Lower leg skin (tissue), 4 donors: ENCODE results near the gene HRH1. TPM values are rescaled to one million over a fixed set of nuclear protein-coding genes. Genes with fewer than 3 reads are reported as not detected.

Experiments used
- DNase-seq, 2 donors: peaks; one replicate each; pipeline ENCODE4 v3.0.0-alpha.2; 2019; ENCODE audit warnings: low spot score in 2 of 2
- H3K4me3 ChIP-seq: fragments of 200-600 bp; sonication (generic); 2 replicates; pipeline ENCODE4 v1.5.1; 2017; ENCODE audit warnings: mild to moderate bottlenecking, low read depth; ENCODE audit not compliant: poor library complexity, severe bottlenecking
- POLR2A ChIP-seq, 2 donors: fragments of 450-650 bp; IDR thresholded peaks; one replicate each; pipeline ENCODE4 v1.6.1; 2016 to 2017; ENCODE audit warnings: antibody characterized with exemption in 2 of 2, mild to moderate bottlenecking in 1 of 2, moderate library complexity in 1 of 2
- WGBS, 2 donors: methylation state at CpG; one replicate each; pipeline ENCODE4 v1.1.5; 2018; 5-methylcytosine and 5-hydroxymethylcytosine counted together
- intact Hi-C: fragments of 100-400 bp; cut with DNase I; formaldehyde crosslinking; loops from one replicate; pipeline ENCODE4 v1.15.0; 2023; ENCODE audit warnings: low total_unique reads
- total RNA-seq, 4 donors: library from RNA; depleted of rRNA; stranded (reverse); fragments of >200 nt; gene quantifications; one replicate each; pipeline ENCODE4 v1.1.0, GENCODE V29; 2016
- TF ChIP-seq, protein P1 (sequence below), 3 donors: fragments of 450-650 bp; IDR thresholded peaks; one replicate each; pipeline ENCODE4 v1.5.1; 2016; ENCODE audit warnings: antibody characterized with exemption in 3 of 3, mild to moderate bottlenecking in 3 of 3, moderate library complexity in 2 of 3

Gene HRH1
- total RNA-seq, 4 donors from 2014 or later, result 6.4 to 19.8 (median 10.1) TPM

DNA sequence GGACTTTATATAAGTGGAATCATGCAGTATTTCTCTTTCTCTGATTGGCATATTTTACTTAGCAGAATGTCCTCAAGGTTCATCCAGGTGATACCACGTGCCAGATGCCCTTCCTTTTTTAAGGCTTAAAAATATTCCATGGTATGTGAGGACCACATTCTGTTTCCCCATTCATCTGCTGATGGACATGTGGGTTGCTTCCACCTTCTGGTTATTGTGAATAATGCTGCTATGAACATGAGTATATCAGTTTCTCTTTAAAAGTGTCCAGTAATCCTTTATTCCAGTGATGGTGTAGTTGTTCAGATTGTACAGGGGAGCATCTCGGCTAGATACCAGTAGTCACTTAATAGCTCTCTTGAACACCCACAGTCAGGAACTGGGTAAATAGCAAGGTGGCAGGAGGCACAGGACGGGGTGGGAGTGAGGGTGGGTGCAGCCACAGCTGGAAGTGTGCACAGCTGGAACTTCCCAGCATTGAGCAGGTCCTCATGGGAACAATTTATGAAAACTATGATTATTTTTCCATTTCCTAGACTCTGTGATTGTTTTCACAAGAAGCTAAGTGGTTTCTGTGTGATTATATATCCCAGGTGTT lies 67.6 kb downstream of the HRH1 start:
- TF ChIP-seq, protein P1, sequence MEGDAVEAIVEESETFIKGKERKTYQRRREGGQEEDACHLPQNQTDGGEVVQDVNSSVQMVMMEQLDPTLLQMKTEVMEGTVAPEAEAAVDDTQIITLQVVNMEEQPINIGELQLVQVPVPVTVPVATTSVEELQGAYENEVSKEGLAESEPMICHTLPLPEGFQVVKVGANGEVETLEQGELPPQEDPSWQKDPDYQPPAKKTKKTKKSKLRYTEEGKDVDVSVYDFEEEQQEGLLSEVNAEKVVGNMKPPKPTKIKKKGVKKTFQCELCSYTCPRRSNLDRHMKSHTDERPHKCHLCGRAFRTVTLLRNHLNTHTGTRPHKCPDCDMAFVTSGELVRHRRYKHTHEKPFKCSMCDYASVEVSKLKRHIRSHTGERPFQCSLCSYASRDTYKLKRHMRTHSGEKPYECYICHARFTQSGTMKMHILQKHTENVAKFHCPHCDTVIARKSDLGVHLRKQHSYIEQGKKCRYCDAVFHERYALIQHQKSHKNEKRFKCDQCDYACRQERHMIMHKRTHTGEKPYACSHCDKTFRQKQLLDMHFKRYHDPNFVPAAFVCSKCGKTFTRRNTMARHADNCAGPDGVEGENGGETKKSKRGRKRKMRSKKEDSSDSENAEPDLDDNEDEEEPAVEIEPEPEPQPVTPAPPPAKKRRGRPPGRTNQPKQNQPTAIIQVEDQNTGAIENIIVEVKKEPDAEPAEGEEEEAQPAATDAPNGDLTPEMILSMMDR (IDR thresholded peaks at IDR 0.05), result no peak
- no peak for TF ChIP-seq POLR2A (IDR thresholded peaks at IDR 0.05)
- peak in 1 of 2 donors; percentile 39 for DNase-seq

DNA sequence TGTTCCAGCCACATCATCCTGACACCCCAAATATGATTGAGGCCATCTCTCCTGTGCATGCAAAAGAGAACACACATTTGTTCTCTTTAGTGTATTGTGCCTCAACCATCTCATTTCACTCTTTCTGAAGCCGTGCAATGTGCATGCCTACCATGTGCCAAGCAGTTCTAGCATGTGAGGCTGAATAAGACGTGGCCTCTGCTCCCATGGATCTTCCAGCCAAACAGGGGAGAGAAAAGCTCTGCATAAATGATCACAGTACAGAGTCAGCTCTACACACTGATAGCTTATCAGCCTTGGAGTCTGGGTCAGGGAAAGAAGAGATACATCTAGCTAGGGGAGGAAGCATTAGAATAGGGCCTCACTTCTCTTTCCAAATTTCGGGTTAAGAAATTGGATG lies 69.7 kb downstream of the HRH1 start:
- 91 to 93% methylated on average over 3 of the region's 3 CpGs for WGBS, 2 donors
- DNase-seq, result no peak
- no peak overlapping the region for H3K4me3 ChIP-seq
- intact Hi-C loops, result no loop called here
- no peak for TF ChIP-seq POLR2A (IDR thresholded peaks at IDR 0.05)
- TF ChIP-seq, protein P1 (IDR thresholded peaks at IDR 0.05), result no peak

More for the DNA sequence above, 67.6 kb downstream of the HRH1 start:
- intact Hi-C loops, result no loop called here
- no peak overlapping the region for H3K4me3 ChIP-seq
- WGBS, 2 donors, result 50 to 65% methylated on average over 3 of the region's 3 CpGs

DNA sequence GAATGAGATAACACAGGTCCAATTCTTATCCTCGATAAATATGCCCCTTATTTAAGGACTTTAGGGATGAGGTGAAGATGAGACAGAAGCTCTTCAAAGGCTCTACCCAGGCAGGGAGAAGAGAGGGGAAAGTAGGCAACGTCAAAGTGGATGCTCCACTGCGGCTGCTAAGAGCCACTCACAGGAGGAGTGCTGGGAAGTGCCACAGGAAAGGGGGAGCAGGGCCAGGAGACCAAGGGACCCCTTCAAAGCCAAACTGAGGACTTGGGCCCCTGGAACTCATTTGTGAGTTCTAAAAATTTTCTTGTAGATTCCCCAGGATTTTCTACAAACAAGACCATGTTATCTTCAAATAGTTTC lies 70.6 kb downstream of the HRH1 start:
- no peak overlapping the region for H3K4me3 ChIP-seq
- peak in 1 of 2 donors; percentile 69 for DNase-seq
- WGBS, 2 donors, result 82 to 93% methylated on average over 3 of the region's 3 CpGs
- TF ChIP-seq POLR2A (IDR thresholded peaks at IDR 0.05), result no peak
- TF ChIP-seq, protein P1 (IDR thresholded peaks at IDR 0.05), result no peak
- intact Hi-C loops, result no loop called here

DNA sequence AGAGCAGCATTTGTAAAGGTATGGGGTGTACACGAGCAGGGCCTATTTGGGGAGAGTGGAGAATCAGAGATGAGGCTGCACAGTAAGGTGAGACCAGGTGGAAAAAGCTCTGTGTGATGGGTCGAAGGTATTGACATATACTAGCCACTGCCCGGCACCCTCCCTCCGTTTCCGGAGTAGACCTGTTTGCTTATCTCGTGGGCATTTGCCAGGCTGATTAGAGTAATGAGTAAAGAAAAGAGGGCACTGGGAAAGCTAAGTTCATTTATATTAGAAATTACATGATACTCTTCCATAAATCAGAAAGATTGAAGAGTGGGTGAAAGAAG lies 71.7 kb downstream of the HRH1 start:
- peak overlapping the region; percentile 17 for H3K4me3 ChIP-seq
- WGBS, 2 donors, result 47% methylated on average over 6 of the region's 6 CpGs
- intact Hi-C loops, result no loop called here
- DNase-seq, result no peak
- TF ChIP-seq, protein P1 (IDR thresholded peaks at IDR 0.05), result no peak
- no peak for TF ChIP-seq POLR2A (IDR thresholded peaks at IDR 0.05)

DNA sequence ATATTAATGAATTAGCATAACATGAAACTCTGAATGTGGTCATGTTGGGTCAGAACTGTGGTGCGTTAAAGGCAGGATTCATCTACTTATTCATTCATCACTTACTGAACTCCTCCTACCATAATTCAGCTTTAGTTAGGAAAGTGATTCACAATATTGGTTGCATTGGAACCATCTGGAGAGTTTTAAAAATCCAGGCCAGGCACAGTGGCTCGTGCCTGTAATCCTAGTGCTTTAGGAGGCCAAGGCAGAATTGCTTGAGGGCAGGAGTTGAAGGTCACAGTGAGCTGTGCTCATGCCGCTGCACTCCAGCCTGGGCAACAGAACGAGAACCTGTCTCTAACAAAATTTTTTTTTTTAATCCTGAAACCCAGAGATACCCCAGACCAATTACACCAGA lies 73.7 kb downstream of the HRH1 start:
- no peak overlapping the region for H3K4me3 ChIP-seq
- TF ChIP-seq, protein P1 (IDR thresholded peaks at IDR 0.05), result no peak
- TF ChIP-seq POLR2A (IDR thresholded peaks at IDR 0.05), result no peak
- intact Hi-C loops, result no loop called here
- DNase-seq, result peak in 1 of 2 donors; percentile 46
- WGBS, 2 donors, result 42 to 53% methylated on average over 4 of the region's 4 CpGs

DNA sequence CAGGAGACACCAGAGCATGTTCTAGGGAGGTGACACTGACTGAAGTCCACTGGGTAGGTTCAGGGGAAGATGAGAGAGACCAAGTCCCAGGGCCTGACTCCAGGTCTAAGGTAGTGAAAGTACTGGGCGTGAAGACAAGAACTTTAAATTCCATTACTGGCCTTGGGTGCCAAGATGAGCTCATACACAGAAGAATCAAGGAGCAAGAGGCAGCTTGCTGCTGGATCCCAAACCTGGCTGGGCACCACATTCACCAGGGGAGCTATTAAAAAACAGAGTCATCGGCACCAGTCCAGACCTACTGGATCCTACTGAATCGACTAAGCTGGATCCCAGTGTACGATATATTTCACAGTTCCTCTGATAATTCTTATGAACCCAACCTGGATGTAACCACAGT lies 75.8 kb downstream of the HRH1 start:
- intact Hi-C loops, result loop anchor here (10.0 kb wide), 1 partner anchor 105 kb away; no protein-coding TSS in a partner anchor
- TF ChIP-seq, protein P1 (IDR thresholded peaks at IDR 0.05), result no peak
- TF ChIP-seq POLR2A (IDR thresholded peaks at IDR 0.05), result no peak
- WGBS, 2 donors, result 45 to 57% methylated on average over 4 of the region's 4 CpGs
- H3K4me3 ChIP-seq, result no peak overlapping the region
- peak in 1 of 2 donors; percentile 66 for DNase-seq
